HG03575 (cell line): ENCODE data around the gene ST8SIA2.

Experiments used
- ATAC-seq: cut with Tn5 transposase; IDR thresholded peaks from one replicate; pipeline ENCODE4 v1.9.1; 2021; ENCODE audit not compliant: unreplicated experiment, insufficient number of reproducible peaks, low FRiP score; ENCODE audit errors: extremely low read depth

The ST8SIA2 gene

DNA sequence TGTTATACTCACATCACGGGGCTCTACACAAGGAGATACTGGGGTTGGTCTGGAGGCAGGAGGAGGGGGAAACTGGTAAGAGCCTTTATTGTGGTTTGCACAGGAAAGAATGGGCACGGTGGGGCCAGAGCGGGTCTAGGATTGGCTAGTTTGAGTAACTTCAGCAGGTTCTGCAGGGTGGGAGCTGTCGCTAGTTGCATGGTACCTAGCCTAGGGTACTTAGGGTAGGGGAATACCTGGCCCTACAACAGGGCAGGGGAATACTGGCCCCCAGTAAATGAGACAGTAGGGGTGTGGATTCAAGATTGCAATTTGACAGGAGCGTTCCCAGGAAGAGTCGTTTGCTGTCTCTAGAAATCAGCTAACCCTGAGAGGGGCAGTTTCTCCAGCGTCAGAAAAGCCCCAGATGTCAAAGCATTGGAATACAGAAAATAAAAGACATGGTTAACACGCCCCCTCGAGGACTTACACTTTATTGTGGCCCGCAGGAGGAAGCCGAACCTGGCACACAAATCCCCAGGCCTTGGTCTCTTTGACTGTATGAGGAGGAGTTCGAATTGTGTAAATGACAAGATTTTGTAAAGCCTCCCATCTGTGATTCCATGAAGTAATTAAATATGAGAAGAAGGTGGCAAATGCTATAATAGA is 32.0 kb downstream of the ST8SIA2 start:
- no peak for ATAC-seq

- ATAC-seq: no peak
Observed at GRCh38 chr15:92429378-92430068, 35.8 kb downstream of the ST8SIA2 start.

GRCh38 chr15:92430069-92430440 is 36.4 kb downstream of the ST8SIA2 start:
- no peak for ATAC-seq

- ATAC-seq: no peak
Observed at GRCh38 chr15:92435145-92435544, 41.5 kb downstream of the ST8SIA2 start.

GRCh38 chr15:92438471-92438870 is 44.8 kb downstream of the ST8SIA2 start:
- no peak for ATAC-seq

- ATAC-seq: no peak
Observed at GRCh38 chr15:92443381-92443780, 49.7 kb downstream of the ST8SIA2 start.

DNA sequence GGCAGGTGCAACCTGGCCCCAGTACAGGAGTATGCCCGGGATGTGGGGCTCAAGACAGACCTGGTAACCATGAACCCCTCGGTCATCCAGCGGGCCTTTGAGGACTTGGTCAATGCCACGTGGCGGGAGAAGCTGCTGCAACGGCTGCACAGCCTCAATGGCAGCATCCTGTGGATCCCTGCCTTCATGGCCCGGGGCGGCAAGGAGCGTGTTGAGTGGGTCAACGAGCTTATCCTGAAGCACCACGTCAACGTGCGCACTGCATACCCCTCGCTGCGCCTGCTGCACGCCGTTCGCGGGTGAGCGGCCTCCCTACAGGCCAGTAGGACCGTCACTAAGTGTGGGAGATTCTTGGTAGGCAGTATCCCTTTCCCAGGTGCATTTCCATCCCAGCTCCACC is 51.0 kb downstream of the ST8SIA2 start:
- ATAC-seq: no peak

GRCh38 chr15:92448370-92448769 is 54.7 kb downstream of the ST8SIA2 start:
- no peak for ATAC-seq

DNA sequence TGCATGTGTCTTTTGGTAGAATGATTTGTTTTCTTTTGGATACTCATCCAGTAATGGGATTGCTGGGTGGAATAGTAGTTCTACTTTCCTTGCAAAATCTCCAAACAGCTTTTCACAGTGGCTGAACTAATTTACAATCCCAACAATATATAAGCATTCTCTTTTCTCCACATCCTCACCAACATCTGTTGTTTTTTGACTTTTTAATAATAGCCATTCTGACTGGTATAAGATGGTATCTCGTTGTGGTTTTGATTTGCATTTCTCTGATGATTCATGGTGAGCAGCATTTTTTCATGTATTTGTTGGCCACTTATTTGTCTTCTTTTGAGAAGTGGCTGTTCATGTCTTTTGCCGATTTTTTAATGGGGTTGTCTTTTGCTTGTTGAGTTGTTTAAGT is 55.8 kb downstream of the ST8SIA2 start:
- ATAC-seq: no peak

GRCh38 chr15:92451225-92451825 is 57.6 kb downstream of the ST8SIA2 start:
- ATAC-seq: no peak

DNA sequence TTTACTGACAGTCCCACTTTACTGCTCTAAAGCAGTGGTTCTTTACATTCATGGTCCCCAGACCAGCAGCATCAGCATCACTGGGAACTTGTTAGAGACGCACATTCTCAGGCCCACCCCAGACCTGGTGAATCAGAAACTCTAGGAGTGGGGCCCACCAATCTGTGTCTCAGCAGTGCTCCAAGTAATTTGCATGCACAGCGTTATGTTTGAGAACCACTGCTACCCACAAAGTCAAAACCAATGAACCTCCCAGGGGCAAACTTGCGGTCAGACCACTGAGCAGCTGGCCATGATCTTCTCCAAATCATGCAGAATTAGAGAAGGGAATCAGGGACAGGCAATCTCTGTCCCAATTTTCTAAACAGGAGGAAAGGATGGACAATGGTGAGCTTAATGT is 58.5 kb downstream of the ST8SIA2 start:
- no peak for ATAC-seq

DNA sequence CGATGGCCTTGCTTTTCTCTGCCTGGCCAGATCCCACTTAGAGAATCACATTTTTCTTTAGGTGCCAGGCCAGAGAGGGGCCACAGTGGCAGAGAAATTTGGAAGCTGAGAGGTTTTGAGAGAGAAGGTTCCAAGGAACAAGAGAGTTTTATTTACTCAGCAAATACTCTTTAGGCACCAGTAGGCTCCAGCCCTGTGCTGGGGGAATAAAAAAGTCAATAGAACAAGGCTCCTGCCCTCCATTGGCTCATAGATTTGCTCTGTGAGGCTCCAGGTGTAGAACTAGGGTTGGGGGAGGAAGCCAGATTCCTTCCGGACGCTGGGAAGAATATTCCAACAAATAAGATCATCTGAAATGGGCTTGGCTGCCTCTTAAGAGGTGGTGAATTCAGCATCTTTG is 59.9 kb downstream of the ST8SIA2 start:
- no peak for ATAC-seq

DNA sequence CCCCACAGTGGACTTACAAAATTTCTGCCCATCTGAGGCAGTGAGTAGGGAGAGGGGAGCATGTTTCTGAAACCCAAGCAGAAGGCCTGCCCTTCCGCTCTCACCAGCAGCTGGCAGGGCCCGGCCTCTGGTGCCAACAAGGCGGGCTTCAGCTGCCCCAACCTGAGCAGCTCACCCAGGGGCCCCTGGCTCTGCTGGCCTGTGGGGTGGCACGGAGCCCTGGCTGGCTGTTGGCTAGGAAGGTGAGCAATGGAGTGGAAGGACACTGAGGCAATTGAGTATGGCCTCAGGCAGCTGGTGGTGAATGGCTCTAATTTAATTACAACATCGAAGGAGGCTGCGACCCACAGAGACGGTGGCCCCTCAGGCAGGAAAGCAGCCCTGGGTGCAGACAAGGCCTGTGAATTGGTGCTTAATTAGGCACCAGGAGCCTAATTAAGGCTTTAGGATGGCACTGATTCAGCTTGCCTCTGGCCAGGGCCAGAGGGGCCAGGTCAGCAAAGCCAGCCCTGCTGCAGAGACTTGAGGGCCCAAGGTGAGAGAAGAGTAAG is 60.9 kb downstream of the ST8SIA2 start:
- no peak for ATAC-seq

- ATAC-seq: no peak
Observed at GRCh38 chr15:92455271-92455670, 61.6 kb downstream of the ST8SIA2 start.

- ATAC-seq: no peak
Observed at GRCh38 chr15:92457471-92458041, 63.9 kb downstream of the ST8SIA2 start.

- no peak for ATAC-seq
Observed at GRCh38 chr15:92460023-92460422, 66.3 kb downstream of the ST8SIA2 start.

- ATAC-seq: no peak
Observed at GRCh38 chr15:92462424-92463125, 68.9 kb downstream of the ST8SIA2 start.

- no peak for ATAC-seq
Observed at GRCh38 chr15:92463352-92463751, 69.7 kb downstream of the ST8SIA2 start.

- ATAC-seq: no peak
Observed at GRCh38 chr15:92463826-92464225, 70.1 kb downstream of the ST8SIA2 start.
